Activated T-cell treated with anti-CD3 and anti-CD28 coated beads, Interleukin-2, amount 50 U/mL, for 1 hour (primary cell): ENCODE results near the gene TCEAL4.
"Not testable (repeated sequence)": the region's sequence is repeated elsewhere in the genome, so short reads cannot be mapped to it uniquely, and the experiment has no call there.

Experiments
- DNase-seq: peaks from one replicate; pipeline ENCODE4 v3.0.0-alpha.2; 2020

TCEAL4 gene

DNA sequence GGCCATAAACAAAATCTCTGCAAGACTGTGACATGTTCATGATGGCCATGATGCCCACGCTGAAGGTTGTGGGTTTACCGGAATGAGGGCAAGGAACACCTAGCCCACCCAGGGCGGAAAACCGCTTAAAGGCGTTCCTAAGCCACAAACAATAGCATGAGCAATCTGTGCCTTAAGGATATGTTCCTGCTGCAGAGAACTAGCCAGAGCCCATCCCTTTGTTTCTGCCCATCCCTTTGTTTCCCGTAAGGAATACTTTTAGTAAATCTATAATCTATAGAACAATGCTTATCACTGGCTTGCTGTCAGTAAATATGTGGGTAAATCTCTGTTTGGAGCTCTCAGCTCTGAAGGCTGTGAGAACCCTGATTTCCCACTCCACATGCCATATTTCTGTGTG, 9.9 kb downstream of the TCEAL4 start:
- DNase-seq, result not testable (repeated sequence)

DNA sequence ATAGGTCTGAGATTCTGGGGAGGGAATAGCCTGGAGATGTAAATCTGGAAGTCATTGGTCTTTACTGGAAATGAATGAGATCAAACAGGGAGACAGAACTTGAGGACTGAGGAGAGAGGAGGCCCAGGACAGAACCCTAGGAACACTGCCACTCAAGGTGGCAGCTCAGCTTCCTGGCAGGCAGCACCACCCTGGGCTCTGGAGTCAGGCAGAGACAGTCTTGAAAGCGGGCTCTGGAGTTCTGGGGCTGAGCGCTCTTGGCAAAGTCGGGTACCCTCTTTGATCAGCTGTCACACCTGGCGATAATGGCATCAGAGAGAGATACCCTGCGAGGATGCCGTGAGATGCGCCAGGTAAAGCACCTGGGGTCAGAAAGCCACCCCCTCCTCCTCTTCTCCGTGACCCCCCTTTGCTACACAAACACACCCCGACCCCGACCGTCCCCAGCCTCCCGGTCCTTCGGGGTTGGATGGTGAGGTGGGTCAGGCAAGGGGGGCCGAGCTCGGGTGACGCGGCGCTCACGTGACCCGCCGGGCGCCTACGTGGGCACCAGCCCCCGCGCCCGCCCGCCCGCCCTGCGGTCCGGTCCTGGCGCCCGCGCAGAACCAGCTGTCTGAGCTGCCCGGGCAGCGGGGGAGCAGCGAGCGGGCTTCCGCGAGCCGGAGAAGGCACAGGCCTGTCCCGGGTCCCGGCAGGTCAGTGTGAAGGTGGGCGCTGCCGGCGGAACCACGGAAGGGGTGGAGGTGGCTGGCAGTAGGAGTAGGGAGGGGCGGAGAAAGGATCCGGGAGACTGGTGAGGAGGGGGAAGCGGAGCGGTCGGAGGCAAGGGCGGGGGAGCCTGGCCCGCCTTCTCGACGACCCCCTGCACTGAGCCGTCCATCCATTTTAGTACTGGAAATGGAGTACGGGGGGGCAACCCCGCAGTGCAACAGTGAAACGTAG, 22.3 kb downstream of the TCEAL4 start, which contains the start of gene TCEAL3:
Gene TCEAL3 (plus strand): TSS at position 600 of the 942 bp plus-strand sequence. CDS start 1,102 bp downstream, outside the sequence.
- peak; percentile 61 for DNase-seq

GRCh38 chrX:103608306-103608963, 23.1 kb downstream of the TCEAL4 start:
- DNase-seq, result no peak

DNA sequence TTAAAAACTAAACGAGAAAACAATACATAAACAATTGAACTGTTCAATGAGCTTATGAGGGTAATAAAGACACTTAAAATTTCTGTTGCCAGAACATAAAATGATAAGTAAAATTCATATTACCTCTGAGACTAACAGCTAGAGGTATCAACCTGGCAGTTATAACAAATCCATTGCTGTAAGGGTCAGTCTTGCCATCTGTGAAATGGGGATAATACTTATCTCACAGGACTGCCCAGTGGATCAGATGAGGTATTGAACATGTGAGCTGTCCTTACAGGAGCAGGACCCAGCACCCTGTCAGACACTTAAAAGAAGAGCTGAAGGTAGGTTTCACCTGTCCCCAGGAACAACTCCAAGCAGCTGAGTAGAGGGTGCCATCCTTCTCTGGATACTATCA, 25.0 kb downstream of the TCEAL4 start:
- no peak for DNase-seq

DNA sequence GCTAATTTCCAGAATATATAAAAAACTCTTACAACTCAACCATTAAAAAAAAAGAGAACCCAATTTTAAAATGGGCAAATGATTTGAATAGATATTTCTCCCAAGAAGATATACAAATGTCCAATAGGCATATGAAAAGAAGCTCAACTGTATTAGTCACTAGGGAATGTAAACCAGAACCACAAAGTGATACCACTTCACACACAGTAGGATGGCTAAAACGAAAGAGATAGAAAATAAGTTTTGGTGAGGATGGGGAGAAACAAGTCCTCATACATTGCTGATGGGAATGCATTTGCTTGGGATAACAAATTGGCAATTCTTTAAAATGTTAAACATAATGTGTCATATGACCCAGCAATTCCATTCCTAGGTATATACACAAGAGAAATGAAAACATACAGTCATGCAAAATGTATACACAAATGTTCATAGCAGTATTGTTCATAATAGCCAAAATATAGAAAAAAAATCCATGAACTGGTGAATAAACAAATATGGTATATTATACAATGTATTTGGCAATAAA, 28.1 kb downstream of the TCEAL4 start:
- no peak for DNase-seq

DNA sequence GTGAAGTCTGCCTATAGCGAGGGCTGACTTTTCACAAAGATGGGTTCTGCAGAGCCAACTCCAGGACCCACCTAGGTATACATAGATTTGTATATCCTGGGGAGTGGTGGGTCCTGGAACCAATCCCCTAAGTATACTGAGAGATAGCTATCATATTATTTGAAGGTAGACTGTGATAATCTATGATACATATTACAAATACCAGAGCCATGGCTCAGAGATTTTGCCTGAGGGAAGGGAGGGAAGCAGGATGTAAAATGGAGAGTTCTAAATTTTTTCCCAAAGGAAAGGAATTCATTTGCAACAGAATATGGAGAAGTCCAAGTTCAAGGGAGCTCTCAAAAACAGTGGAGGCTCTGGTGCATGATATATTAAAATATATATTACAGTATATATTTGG, 29.7 kb downstream of the TCEAL4 start:
- no peak for DNase-seq

DNA sequence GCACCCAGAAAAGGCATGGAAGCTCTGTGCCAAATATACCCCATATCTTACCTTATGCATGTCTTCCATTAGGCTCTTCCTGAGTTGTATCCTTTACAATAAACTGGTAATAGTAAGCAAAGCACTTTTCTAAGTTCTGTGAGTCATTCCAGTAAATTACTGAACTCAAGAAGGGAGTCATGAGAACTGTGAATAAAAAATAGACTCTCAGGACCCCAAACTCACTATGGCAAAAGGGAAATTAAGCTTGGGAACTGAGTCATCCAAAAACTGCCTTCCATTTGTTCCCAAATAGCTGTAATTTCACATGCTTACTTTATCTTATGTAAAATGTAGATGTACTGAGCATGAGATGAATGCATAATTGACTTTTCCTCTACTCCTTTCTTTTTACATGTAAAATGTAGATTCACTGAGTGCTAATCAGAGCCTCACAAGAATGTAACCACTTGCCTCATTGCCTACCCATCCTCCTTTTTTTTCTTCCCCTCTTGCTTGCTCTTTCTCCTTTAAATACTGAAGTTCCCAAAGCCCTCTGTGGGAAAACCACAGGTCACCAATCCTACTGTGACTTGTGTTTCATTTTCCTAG, 30.6 kb downstream of the TCEAL4 start:
- no peak for DNase-seq

DNA sequence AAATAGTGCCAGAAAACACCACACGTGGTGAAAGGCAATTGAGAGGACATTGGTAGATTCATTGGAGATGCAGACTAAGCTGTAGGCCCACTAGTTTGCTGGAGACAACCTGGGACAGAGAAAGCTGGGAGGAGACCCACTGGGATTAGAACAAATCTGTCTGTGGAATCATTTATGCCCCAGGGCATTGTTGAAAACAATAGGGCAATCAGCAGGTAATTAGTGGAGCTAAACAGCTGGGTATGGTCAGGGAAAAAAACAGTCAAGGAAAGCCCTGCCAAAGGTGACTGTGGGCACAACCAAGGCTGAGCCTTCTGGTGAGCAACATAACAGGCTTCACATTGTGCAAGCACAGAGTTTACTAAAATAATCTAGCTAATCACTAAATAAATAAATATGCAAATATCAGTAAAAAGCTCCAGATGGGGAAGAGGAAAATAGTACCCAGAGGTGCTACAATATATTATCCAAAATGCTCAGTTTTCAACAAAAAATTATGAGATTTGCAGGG, 31.4 kb downstream of the TCEAL4 start:
- DNase-seq, result no peak

DNA sequence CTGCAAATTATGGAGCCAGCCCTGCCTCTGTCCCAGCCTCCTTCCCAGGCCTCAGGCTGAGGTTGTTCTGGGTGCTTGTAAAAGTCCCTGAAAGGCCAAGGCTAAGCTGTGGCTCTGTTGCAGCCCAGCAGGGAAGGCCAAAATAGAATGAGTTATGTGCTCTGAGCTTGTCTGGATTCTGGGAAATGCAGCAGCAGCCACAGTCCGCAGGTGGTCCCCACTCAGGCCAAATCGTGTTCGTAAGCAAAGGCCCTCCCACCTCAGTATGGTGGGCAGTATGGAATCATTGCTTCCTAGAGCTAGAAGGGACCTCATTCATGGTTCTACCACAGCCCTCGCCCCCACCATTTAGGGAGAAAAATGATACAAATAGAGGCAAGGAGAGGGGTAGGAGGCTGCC, 38.8 kb downstream of the TCEAL4 start:
- no peak for DNase-seq

DNA sequence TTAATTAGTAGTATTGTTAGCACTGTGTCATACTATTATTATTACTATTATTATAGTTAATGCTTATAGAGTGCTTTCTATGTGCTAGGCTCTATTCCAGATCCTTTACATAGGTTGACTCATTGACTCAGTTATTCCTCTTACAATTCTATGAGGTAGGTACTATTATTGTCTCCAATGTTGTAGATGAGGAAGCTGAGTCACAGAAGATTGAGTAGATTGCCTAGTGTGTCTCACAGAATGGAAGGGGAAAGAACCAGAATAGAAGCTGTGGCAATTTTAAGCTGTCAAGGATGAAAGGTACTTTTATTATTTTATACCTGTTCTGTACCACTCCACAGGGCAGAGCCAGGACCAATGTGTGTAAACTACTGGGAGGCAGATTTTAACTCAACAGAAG, 41.5 kb downstream of the TCEAL4 start:
- no peak for DNase-seq

- DNase-seq, result peak; percentile 50
These were observed 43.3 kb downstream of the TCEAL4 start, which contains the start of gene TCEAL1 for GRCh38 chrX:103628386-103629317. TCEAL1 (plus strand) TSS chrX:103628975; CDS start chrX:103629917, 942 bp downstream.

DNA sequence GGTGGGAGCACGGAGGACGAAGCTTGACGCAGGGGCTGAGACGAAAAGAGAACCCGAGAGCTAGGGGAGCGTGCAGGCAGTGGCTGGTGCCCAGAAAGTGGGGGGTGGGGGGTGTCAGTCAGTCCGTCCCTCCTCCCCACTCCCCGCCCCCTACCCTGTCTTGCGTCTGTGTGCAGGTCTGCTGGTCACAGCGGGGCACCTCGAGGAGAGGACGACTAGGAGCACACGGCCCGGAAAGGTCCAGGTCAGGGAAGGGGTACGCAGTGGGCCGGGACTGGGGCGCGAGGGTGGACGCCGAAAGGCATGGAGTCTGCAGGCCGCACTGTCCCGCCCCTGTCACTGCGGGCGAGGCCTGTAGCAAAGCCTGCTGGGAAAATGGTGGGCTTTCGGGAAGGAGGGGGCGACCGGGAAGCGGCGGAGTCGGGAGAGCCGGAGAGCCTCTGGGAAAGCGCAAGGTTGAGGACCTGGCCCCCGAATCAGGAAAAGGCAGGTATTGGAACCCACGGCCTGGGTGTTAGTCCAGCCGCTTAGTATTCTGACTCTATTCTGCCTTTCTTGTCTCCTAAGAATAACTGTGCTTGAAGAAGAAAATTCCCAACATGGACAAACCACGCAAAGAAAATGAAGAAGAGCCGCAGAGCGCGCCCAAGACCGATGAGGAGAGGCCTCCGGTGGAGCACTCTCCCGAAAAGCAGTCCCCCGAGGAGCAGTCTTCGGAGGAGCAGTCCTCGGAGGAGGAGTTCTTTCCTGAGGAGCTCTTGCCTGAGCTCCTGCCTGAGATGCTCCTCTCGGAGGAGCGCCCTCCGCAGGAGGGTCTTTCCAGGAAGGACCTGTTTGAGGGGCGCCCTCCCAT, 44.2 kb downstream of the TCEAL4 start:
- DNase-seq, result peak; percentile 26

GRCh38 chrX:103630171-103630511, 44.8 kb downstream of the TCEAL4 start:
- no peak for DNase-seq

- no peak for DNase-seq
These were observed 45.8 kb downstream of the TCEAL4 start for GRCh38 chrX:103631145-103631544.

- no peak for DNase-seq
These were observed 50.1 kb downstream of the TCEAL4 start for GRCh38 chrX:103635436-103635835.
